HG03159 (cell line): ENCODE measurements around the gene IL1RAPL1.
A peak's percentile ranks its signal among the peaks of the same experiment; 100 is the strongest.

Source experiments
- ATAC-seq: cut with Tn5 transposase; IDR thresholded peaks from one replicate; pipeline ENCODE4 v1.9.1; 2021; ENCODE audit warnings: mild to moderate bottlenecking, moderate library complexity; ENCODE audit not compliant: unreplicated experiment

Gene IL1RAPL1

GRCh38 chrX:29388509-29388908 lies 801.3 kb downstream of the IL1RAPL1 start:
- no peak for ATAC-seq

DNA sequence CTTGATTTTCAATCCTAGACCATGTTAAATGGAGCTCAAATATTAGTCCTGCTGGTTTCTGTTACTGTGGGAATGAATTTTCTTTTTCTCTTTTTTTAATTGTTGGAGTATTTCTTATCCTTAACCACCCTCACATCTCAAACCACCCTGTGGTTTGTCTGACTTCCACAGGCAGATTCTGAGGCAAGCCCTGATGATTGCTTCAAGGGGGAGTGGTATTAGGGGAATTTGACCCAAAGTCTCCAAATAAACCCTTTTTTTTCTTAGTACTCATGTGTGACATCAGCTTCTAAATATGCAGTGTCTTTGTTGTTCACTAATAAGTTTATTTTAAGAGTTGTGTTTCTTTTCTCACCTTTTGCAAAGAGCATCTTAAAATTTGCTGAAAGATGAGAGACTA lies 810.3 kb downstream of the IL1RAPL1 start:
- ATAC-seq = no peak

DNA sequence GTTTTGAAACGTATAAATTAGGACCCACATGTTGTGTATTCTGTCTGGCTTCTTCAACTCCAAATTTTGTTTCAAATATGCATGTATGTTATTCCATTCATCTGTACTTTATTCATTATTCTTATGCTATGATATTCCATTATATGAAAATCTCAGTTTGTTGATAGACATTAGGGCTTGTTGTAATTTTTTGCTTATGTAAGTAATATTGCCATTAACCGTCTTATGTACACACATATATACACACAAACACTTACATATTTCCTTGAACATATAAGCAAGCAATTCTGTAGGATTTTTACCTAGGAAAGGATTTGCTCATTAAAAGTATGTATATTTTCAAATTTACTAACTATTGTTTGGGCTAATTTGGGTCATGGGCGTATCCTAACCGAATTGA lies 820.1 kb downstream of the IL1RAPL1 start:
- ATAC-seq = no peak

DNA sequence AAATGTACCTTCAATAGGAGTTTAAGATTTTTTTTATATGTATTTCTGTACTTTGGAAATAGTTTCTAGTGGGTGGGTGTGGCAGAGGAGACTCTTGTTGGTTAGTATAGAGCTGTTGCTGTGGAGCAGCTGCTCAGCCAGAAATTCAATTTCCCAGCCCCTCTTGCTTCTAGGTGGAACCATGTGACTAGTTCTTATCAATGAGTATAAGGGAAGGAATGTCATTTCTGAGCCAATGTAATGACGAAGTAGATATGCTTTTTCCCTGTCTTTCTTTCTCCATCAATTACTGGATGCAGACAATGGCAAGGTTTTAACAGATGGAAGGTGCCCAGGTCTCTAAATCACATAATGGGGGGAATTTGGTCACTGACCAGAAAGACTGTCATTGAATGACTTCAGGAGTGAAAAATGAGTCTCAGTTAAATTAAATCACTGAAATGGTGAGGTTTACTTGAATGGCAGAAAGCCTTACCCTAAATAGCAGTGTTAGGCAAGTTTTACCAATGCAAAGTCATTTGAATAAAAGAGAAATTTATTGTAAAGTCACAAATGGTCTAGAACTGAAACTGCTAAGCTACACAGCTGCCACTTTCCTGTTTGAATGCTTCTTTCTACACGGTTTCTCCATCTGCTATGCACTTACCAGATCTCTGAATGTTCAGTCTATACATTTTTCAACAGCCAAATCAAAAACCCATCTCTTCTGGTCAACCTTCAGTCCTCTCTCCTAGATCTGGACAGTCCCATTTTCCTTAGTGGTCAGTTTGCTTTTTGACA lies 832.7 kb downstream of the IL1RAPL1 start:
- ATAC-seq = peak; percentile 70

DNA sequence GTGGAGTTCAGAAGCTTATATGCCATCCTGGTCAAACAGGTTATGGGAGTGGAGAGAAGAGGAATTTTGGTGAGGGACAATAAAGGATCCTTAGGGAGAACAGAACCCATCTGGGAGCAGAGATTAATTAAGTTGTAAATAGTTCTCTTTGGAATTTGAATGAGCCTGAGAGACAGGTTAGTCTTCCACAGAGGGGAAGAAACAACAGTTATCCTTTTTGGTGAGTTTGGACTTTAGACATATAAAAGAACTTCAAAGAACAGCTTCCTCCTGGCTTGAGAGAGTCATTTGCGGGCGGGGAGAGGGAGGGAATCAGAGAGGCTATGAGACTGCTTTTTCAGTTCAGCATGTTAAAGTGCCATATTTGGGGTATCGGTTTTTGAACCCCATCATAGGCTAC lies 834.8 kb downstream of the IL1RAPL1 start:
- no peak for ATAC-seq

GRCh38 chrX:29431895-29432294 lies 844.6 kb downstream of the IL1RAPL1 start:
- no peak for ATAC-seq

GRCh38 chrX:29432534-29432933 lies 845.3 kb downstream of the IL1RAPL1 start:
- ATAC-seq = no peak

DNA sequence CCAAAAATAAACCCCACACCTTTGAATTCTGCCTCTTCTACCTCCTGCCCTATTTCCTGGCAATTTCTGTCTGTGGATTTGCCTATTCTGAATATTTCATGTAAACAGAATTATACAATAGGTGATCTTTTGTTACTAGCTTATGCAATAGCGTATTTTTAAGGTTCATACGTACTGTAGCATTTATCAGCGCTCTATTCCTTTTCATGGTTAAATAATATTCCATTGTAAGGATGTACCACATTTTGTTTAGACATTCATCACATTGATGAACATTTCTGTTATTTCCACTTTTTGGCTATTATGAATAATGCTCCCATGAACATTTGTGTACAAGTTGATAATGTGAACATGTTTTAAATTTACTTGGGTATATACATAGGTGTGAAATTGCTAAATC lies 847.7 kb downstream of the IL1RAPL1 start:
- no peak for ATAC-seq

GRCh38 chrX:29435396-29435795 lies 848.1 kb downstream of the IL1RAPL1 start:
- no peak for ATAC-seq

GRCh38 chrX:29447867-29448266 lies 860.6 kb downstream of the IL1RAPL1 start:
- ATAC-seq = no peak

DNA sequence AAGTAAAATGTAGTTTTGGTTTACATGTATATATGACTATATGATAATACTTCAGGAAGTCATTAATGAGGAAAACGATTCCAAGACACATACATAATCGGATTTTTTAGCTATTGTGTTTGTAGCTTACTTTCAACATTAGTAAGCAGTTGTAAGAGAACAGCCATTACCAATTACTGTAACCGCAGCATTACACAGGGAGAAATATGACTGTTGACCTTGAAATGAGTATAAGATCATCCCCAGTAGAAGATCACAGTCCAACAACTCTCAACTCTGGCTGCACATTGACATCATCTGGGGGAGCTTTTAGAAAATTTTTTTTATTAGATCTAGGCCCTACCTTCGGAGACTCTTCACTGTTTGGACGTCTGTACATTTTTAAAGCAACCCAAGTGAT lies 866.1 kb downstream of the IL1RAPL1 start:
- ATAC-seq = no peak

- no peak for ATAC-seq
These were observed 868.5 kb downstream of the IL1RAPL1 start for GRCh38 chrX:29455702-29456101.

GRCh38 chrX:29461039-29461438 lies 873.8 kb downstream of the IL1RAPL1 start:
- peak; percentile 65 for ATAC-seq

DNA sequence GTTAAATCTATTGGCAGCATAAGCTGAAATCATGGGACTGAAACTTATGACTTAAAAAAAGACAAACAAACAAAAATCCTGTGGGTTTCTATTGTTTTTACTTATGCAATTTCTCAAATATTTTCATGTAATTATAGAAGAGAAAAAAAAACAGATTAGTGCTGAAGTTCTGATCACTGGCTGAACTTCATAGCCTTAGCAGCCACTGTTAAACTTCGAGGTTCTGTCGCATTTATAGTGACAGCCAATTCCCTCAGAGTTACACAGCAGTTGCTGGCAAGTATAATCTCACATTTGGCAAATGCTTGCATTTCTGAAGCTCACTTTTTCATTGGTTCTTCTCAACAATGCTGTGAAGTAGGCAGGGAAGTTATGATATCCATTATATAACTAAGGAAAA lies 879.2 kb downstream of the IL1RAPL1 start:
- no peak for ATAC-seq

GRCh38 chrX:29468911-29469494 lies 881.8 kb downstream of the IL1RAPL1 start:
- no peak for ATAC-seq

DNA sequence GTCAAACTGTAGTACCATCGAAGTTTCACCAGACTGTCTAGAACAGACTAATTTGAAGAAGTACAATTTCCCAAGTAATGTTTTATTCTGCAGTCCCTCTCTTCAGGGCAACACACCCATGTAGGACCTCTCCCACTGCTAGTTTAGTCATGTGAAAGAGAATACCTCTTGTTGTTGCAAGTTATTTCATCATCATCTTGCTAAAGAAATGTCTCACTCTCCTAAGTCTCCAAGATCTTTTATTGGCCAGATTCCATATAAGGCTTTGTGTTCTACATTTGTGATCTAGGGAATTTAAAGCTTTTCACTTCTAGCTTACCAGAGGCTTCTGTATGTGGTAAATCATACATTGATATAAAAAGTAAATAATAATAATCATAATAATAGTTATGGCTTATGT lies 882.8 kb downstream of the IL1RAPL1 start:
- no peak for ATAC-seq

DNA sequence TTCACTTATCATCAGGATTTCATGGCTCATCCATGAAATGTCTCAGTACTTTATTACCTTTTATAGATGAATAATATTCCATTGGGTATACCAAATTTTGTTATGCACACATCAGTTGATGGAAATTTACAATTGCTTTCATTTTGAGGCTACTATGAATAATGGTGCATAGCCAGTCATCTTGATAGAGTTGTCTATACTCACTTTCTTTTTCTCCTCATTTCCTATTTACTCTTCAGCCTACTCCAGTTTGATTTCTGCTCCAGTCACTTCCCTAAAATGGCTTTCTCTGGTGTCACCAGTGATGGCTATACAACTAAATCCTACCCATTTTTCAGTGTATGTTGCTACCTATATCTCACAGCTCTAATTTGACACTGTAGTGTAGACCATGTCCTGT lies 884.6 kb downstream of the IL1RAPL1 start:
- no peak for ATAC-seq

DNA sequence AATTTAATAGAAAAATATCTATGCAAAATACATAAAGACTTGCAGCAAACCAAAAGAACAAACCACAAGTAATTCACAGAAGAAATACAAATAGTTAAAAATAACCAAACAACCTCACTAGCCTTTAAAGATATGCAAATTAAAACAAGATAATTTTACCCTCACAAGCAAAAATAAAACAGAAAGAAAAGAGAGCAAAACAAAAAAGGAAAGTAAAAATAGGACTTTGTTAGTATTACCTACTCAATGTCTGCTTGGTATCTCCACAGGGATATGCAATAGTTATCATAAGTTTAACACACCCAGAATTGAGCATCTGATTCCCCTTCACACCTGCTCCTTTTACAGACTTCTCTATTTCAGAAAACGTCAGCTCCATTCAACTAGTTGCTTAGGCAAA lies 890.6 kb downstream of the IL1RAPL1 start:
- peak; percentile 43 for ATAC-seq

DNA sequence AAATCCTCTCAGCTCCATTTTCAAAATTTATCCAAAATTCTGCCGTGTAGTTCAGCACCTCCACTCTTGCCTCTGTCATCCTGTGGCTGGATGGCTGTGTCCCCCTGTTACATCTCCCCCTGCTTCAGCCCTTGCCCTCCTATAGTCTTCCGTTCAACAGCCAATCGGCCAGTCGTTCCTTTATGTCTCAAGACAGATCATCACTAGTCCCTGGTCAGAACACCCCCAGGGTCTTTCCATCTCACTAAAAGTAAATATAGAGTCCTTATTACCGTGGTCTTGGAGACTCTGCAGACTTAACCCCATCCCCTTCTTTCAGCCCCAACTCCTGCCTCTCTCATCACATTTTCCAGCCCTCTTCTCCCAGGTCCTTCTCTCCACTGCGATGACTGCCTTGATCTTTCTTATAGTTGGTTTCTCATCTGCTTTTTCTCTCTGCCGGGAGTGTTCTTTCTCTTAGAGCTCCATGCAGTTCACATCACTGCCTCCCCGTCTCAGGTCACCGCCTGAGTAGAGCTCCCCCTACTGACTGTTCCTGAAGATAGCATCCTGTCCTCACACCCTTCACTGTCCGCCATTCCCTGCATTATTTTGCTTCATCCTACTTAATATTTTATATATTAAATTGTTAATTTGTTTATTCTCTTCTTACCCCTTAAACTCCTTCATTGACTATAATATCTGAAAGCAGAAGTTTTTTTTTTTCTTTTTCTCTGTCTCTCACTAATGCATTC lies 891.3 kb downstream of the IL1RAPL1 start:
- ATAC-seq = peak; percentile 89

DNA sequence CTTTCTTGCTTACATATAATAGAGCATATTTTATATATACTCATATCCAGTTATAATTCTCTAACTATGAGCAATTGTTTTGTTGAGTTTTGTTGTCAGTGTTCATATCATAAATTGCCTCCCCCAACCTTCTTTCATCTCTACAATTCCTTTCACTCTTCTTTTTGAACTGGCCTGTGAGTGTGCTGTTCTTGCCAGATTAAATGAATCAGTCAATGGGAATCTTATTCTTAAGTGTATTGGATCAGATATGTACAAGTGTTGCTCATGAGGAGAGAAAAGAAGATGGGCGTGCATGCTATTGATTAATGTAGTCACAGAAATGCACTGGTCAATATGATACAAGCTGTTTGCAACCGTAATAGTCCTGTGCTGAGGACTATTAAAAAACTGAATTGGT lies 900.0 kb downstream of the IL1RAPL1 start:
- ATAC-seq = no peak

DNA sequence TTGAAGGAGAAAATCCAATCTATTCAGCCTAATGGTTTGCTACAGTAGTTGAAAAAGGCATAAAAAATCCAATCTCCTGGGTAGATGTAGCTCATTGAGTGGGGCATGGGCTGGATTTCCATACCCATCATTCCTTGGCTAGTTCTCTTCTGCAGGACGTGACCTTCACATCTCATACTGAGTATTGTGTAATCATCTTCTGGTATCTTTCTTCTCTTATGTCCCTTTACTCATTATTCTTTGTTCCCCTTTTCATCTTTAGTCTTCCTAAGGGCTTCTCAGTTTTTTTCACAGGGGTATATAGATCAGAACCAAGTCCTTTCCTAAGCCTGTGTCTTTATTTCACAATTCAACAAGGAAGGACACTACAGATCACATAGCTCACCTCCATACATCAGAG lies 900.5 kb downstream of the IL1RAPL1 start:
- peak; percentile 39 for ATAC-seq

- ATAC-seq = peak; percentile 59
These were observed 901.7 kb downstream of the IL1RAPL1 start for GRCh38 chrX:29488919-29489318.
